ENCODE results near the gene KNSTRN. TPM values are rescaled to one million over a fixed set of nuclear protein-coding genes. Genes with fewer than 3 reads are reported as not detected.
A peak's percentile ranks its signal among the peaks of the same experiment; 100 is the strongest.

KNSTRN gene
- total and polyA plus RNA-seq, 2 of the 13 experiments (the other 11 are each of a cell fraction or from before 2014, with no cell fraction given), result 20.3 to 62.3 TPM

- TF ChIP-seq ZNF318 (CRISPR knock-in tag; IDR thresholded peaks at IDR 0.05), result no peak
- TF ChIP-seq ETV6 (CRISPR knock-in tag; conservative IDR thresholded peaks at IDR 0.05), result peak; percentile 95
- TF ChIP-seq CREB1 (IDR thresholded peaks at IDR 0.05), result peak; percentile 63; the same call in 1 of the 2 replicates
- no peak for TF ChIP-seq CREB1 (CRISPR knock-in tag; IDR thresholded peaks at IDR 0.05)
- TF ChIP-seq DR1 (CRISPR knock-in tag; IDR thresholded peaks at IDR 0.05), result peak; percentile 68
- TF ChIP-seq ZNF441 (CRISPR knock-in tag; IDR thresholded peaks at IDR 0.05; ENCODE audit: borderline replicate concordance), result 0 out of 2 replicates have a peak, but pooled peaks have one; percentile 54
- TF ChIP-seq ZNF773 (CRISPR knock-in tag; IDR thresholded peaks at IDR 0.05; ENCODE audit: borderline replicate concordance), result peak; percentile 99
- TF ChIP-seq TMF1 (CRISPR knock-in tag; IDR thresholded peaks at IDR 0.05; ENCODE audit: low read depth), result peak; percentile 80; the same call in 1 of the 2 replicates
- no peak for TF ChIP-seq NR2F1 (CRISPR knock-in tag; IDR thresholded peaks at IDR 0.05)
- TF ChIP-seq AFF4 (CRISPR knock-in tag; IDR thresholded peaks at IDR 0.05), result no peak
- no peak for TF ChIP-seq NFE2L1 (CRISPR knock-in tag; IDR thresholded peaks at IDR 0.05; ENCODE audit: borderline replicate concordance)
- peak; percentile 79; the same call in 1 of the 2 replicates for TF ChIP-seq ZNF17 (CRISPR knock-in tag; IDR thresholded peaks at IDR 0.05)
- peak; percentile 92 for TF ChIP-seq ZNF563 (CRISPR knock-in tag; IDR thresholded peaks at IDR 0.05)
- TF ChIP-seq SIN3B (IDR thresholded peaks at IDR 0.05; ENCODE audit: low read length), result no peak
- TF ChIP-seq KAT2B (IDR thresholded peaks at IDR 0.05; ENCODE audit: borderline replicate concordance, low read depth, low read length), result no peak
- no peak for TF ChIP-seq ELF4 (CRISPR knock-in tag; IDR thresholded peaks at IDR 0.05; ENCODE audit: borderline replicate concordance)
These were observed 14.6 kb upstream of the KNSTRN start (continued) for GRCh38 chr15:40367686-40368611.
